ENCODE measurements around the gene ACTL6B.

GRCh38 chr7:100612730-100613390 lies 43.4 kb downstream of the ACTL6B start:
- TF ChIP-seq AFF4 (CRISPR knock-in tag; IDR thresholded peaks at IDR 0.05; ENCODE audit: borderline replicate concordance) (no peak), ZNF396 (CRISPR knock-in tag; IDR thresholded peaks at IDR 0.05; ENCODE audit: borderline replicate concordance) (no peak), ZNF281 (CRISPR knock-in tag; IDR thresholded peaks at IDR 0.05) (no peak)
